GM21447 (cell line): ENCODE results near the gene TCTN2.

Experiments used
- ATAC-seq: cut with Tn5 transposase; IDR thresholded peaks from one replicate; pipeline ENCODE4 v1.9.1; 2021; ENCODE audit not compliant: unreplicated experiment

Gene TCTN2

DNA sequence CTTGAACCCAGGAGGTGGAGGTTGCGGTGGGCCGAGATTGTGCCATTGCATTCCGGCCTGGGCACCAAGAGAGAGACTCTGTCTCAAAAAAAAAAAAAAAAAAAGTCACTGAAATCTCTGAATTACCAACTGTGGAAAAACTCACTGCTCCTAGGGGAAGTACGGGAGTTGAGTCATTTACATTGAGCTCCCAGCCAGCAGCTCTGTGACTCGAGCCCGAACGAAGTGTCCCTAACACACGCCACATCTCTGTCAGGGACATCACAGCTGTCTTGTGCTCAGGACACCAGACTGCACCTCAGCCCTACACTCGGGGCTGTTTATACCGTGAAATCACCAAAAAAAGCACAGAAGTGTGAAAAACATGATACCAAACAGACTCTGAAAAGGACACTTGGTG is 62.3 kb downstream of the TCTN2 start:
- no peak for ATAC-seq

- no peak for ATAC-seq
Observed at GRCh38 chr12:123734268-123734667, 63.4 kb downstream of the TCTN2 start.

GRCh38 chr12:123741937-123742572 is 71.1 kb downstream of the TCTN2 start:
- ATAC-seq = no peak

- no peak for ATAC-seq
Observed at GRCh38 chr12:123743002-123743401, 72.1 kb downstream of the TCTN2 start.

DNA sequence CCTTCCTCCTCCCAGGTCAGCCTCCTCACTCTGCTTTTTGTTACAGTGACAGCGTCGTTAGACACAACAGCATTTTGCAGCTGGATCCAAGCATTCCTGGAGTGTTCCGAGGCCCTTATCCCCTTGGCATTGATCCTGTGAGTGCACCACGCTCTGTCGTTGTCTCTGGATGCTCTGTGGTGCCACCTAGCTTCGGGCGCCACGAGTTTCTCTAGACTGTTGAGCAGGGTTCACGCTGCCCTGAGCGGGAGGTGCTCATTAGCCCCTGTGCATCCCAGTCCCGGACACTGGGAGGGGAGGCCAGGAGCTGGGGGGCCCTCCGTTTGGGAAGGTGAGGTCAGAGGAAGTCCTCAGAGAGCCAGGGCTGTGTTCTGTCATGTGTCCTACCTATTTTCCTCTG is 73.9 kb downstream of the TCTN2 start:
- ATAC-seq = no peak

DNA sequence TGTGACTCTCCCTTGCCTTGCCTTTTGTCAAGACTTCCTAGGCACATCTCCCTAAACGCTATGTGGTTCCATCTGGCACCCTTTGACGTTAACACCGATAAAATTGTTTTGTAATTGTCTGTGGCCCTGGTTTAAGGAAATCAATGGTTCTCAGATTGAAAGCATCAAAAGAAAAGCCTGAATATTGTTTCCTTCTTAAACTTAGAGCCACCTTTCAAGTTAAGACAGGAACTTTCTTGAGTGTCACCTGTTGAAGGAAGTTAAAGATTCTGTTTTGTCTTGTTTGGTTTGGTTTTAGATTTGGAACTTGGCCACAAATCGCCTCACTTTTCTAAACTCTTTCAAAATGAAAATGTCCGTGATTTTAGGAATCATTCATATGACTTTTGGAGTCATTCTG is 76.4 kb downstream of the TCTN2 start:
- no peak for ATAC-seq

GRCh38 chr12:123748161-123748560 is 77.2 kb downstream of the TCTN2 start:
- no peak for ATAC-seq

GRCh38 chr12:123748661-123749060 is 77.7 kb downstream of the TCTN2 start:
- no peak for ATAC-seq

GRCh38 chr12:123749355-123749754 is 78.4 kb downstream of the TCTN2 start:
- ATAC-seq = no peak

GRCh38 chr12:123750159-123750656 is 79.3 kb downstream of the TCTN2 start:
- ATAC-seq = no peak

GRCh38 chr12:123752046-123752445 is 81.1 kb downstream of the TCTN2 start:
- no peak for ATAC-seq

DNA sequence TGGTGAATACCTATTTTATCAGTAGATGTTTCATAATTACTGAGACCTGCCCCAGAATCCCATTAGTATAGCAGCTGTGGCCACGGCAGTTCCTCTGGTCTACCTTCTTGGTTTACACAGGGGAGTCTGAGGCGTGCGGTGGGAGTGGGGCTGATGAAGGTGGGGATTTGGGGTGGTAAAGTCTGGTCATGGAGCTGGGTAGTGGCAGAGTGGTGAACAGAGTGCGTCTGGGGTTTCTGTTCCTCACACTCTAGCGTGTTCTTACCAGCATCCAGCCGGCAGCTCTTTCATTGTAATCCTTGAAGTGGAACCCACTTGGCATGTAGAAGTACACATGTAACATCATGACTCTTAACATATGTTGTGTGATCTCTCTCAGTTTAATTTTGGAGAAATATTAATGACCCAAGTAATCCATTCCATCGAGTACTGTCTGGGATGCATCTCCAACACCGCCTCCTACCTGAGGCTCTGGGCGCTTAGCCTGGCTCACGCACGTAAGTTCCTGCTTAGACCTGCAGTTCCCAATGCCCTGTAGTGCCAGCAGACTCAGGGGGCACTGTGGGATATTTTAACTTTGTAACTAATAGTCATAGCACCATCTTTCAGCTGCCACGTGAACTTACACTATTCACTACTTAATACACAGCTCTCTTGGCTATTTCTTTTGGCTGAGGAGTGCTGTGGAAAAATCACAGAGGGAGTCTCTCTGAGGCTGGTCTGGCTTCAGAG is 83.3 kb downstream of the TCTN2 start:
- ATAC-seq = no peak

GRCh38 chr12:123757561-123757960 is 86.6 kb downstream of the TCTN2 start:
- ATAC-seq = no peak
